SK-N-MC (cell line): ENCODE data around the gene ADAM10.

Experiments
- DNase-seq: peaks from one replicate; pipeline ENCODE4 v3.0.0-alpha.2; 2011; ENCODE audit warnings: low read depth, low spot score
- H3K27ac ChIP-seq: fragments of 200-600 bp; sonication (generic); 2 replicates; pipeline ENCODE4 v1.5.1; 2016; ENCODE audit warnings: mixed run types
- H3K36me3 ChIP-seq: fragments of 200-600 bp; sonication (generic); 2 replicates; pipeline ENCODE4 v1.6.1; 2017; ENCODE audit warnings: antibody characterized with exemption, low read length, mixed read lengths; ENCODE audit not compliant: insufficient read depth
- H3K4me3 ChIP-seq: fragments of 200-600 bp; sonication (generic); 2 replicates; pipeline ENCODE4 v1.5.1; 2016
- H3K9ac ChIP-seq: fragments of 200-600 bp; sonication (generic); 2 replicates; pipeline ENCODE4 v1.8.0; 2017; ENCODE audit warnings: mixed run types, mixed read lengths; ENCODE audit not compliant: insufficient read length
- H3K9me3 ChIP-seq: fragments of 200-600 bp; sonication (generic); 2 replicates; pipeline ENCODE4 v1.6.1; 2017; ENCODE audit warnings: low read depth, mild to moderate bottlenecking, antibody characterized with exemption, low read length, moderate library complexity, mixed read lengths
- EZH2 ChIP-seq: fragments of 200-600 bp; sonication (generic); IDR thresholded peaks from one replicate; pipeline ENCODE4 v1.6.1; 2017; ENCODE audit warnings: antibody characterized with exemption
- FOXP2 ChIP-seq: optimal IDR thresholded peaks from 2 replicates; pipeline ENCODE3; 2011; ENCODE audit warnings: mild to moderate bottlenecking, moderate library complexity; ENCODE audit not compliant: insufficient read depth; ENCODE audit errors: extremely low read length, control extremely low read depth
- POLR2AphosphoS5 ChIP-seq: IDR thresholded peaks from 2 replicates; pipeline ENCODE4 v1.6.1; 2012; ENCODE audit warnings: mild to moderate bottlenecking, low read depth, low read length, borderline replicate concordance

Gene ADAM10

GRCh38 chr15:58762285-58762684, 12.8 kb upstream of the ADAM10 start:
- H3K36me3 ChIP-seq: no peaks in the 10 kb centered on the region
- no peak overlapping the region for H3K9ac ChIP-seq
- DNase-seq: no peak
- H3K27ac ChIP-seq: no peak overlapping the region
- no peak overlapping the region for H3K4me3 ChIP-seq
- TF ChIP-seq EZH2 (no peak), FOXP2 (no peak)
- H3K9me3 ChIP-seq: no peaks in the 10 kb centered on the region; the same call in 1 of the 2 replicates

DNA sequence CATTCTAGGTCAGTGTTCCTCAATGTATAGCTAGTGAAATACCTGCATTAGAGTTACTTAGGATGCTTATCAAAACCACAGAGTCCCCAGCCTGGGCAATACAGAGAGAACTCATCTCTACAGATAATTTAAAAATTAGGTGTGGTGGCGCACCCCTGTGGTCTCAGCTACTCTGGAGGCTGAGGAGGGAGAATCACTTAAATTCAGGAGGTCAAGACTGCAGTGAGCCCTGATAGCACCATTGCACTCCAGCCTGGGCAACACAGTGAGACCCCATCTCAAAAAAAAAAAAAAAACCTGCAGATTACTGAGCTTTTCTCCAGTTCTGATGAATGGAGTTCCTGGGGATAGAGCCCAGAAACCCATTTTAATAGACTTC, 11.5 kb upstream of the ADAM10 start:
- no peaks in the 10 kb centered on the region for H3K36me3 ChIP-seq
- no peak overlapping the region for H3K4me3 ChIP-seq
- no peaks in the 10 kb centered on the region; the same call in 1 of the 2 replicates for H3K9me3 ChIP-seq
- no peak overlapping the region for H3K27ac ChIP-seq
- no peak overlapping the region for H3K9ac ChIP-seq
- DNase-seq: no peak
- TF ChIP-seq FOXP2 (no peak), POLR2AphosphoS5 (no peak), EZH2 (no peak)

GRCh38 chr15:58760385-58761009, 11.0 kb upstream of the ADAM10 start:
- H3K36me3 ChIP-seq: no peaks in the 10 kb centered on the region
- no peaks in the 10 kb centered on the region; the same call in 1 of the 2 replicates for H3K9me3 ChIP-seq
- DNase-seq: no peak
- TF ChIP-seq FOXP2 (no peak), EZH2 (no peak), POLR2AphosphoS5 (no peak)
- H3K9ac ChIP-seq: no peak overlapping the region
- no peak overlapping the region for H3K27ac ChIP-seq
- no peak overlapping the region for H3K4me3 ChIP-seq

DNA sequence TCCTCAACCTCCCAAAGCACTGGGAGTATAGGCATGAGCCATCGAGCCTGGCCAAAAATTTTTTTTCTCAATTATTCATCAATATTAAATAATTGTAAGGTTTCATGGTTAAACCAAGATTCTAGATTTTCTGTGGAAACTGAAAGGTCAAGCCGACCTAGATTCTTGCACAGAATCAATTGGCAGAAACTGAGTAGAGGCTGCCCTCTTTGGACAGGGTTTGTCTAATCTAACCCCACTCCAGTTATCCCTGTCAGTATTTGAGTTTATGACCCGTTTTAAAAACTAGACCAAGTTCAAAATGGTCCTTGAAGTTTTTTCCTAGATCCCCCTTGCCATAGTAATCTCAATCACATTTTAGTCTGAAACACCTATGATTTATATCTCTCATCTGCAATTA, 8.6 kb upstream of the ADAM10 start:
- no peak overlapping the region for H3K9ac ChIP-seq
- TF ChIP-seq FOXP2 (no peak), POLR2AphosphoS5 (no peak), EZH2 (no peak)
- H3K27ac ChIP-seq: no peak overlapping the region
- no peaks in the 10 kb centered on the region for H3K36me3 ChIP-seq
- no peaks in the 10 kb centered on the region for H3K9me3 ChIP-seq
- DNase-seq: no peak
- no peak overlapping the region for H3K4me3 ChIP-seq

DNA sequence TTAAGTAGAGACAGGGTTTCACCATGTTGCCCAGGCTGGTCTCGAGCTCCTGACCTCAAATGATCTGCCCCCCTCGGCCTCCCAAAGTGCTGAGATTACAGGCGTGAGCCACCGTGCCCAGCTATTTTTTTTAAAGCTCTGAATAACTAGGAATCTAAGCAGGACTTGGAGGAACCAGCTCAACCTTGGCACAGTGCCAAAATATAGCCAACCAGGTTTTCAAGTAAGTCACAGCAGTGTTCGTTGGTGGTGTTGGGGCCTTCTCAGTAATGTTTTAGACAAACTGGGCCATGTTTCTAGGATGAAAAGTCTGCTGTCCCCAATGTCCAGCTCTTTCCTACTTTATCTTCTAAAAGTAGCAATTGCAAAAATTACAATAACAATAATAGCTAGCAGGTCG, 6.4 kb upstream of the ADAM10 start:
- TF ChIP-seq FOXP2 (no peak), EZH2 (no peak), POLR2AphosphoS5 (no peak)
- Histone ChIP-seq H3K36me3 (no peaks in the 10 kb centered on the region), H3K27ac (no peak overlapping the region), H3K4me3 (no peak overlapping the region), H3K9ac (no peak overlapping the region), H3K9me3 (no peaks in the 10 kb centered on the region)
- no peak for DNase-seq

DNA sequence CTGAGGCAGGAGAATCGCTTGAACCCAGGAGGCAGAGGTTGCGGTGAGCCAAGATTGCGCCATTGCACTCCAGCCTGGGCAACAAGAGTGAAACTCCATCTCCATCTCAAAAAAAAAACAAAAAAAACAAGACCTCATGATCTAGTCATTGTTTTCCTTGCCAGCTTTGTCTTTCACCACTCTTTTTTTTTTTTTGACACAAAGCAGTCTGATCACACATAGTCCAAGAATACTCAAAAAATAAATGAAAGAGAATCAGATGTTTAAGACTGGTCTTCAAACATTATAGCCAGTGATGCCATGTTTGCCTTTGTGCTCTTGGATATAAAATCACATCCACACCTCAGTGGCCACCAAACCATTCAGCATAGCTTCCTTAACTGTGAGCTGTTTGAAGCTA, 5.8 kb upstream of the ADAM10 start:
- Histone ChIP-seq H3K4me3 (no peak overlapping the region), H3K27ac (no peak overlapping the region), H3K36me3 (no peaks in the 10 kb centered on the region), H3K9ac (no peak overlapping the region), H3K9me3 (no peaks in the 10 kb centered on the region)
- no peak for TF ChIP-seq EZH2
- TF ChIP-seq POLR2AphosphoS5: no peak
- no peak for TF ChIP-seq FOXP2
- no peak for DNase-seq

- H3K9ac ChIP-seq: no peak overlapping the region
- TF ChIP-seq EZH2: no peak
- no peaks in the 10 kb centered on the region for H3K36me3 ChIP-seq
- DNase-seq: no peak
- H3K9me3 ChIP-seq: no peaks in the 10 kb centered on the region
- H3K4me3 ChIP-seq: no peak overlapping the region
- no peak overlapping the region for H3K27ac ChIP-seq
Observed at GRCh38 chr15:58752716-58753115, 3.2 kb upstream of the ADAM10 start.

- H3K36me3 ChIP-seq: no peaks in the 10 kb centered on the region
- no peaks in the 10 kb centered on the region for H3K9me3 ChIP-seq
- H3K9ac ChIP-seq: peak overlapping the region; percentile 65
- no peak for DNase-seq
- H3K27ac ChIP-seq: peak overlapping the region; percentile 91
- peak overlapping the region; percentile 80 for H3K4me3 ChIP-seq
- no peak for TF ChIP-seq FOXP2
- no peak for TF ChIP-seq POLR2AphosphoS5
- TF ChIP-seq EZH2: no peak
Observed at GRCh38 chr15:58748852-58749531, 515 bp downstream of the ADAM10 start.
